Measurements from ENCODE around the gene ZNF462. TPM values are rescaled to one million over a fixed set of nuclear protein-coding genes. Genes with fewer than 3 reads are reported as not detected.
"Not testable (repeated sequence)": the region's sequence is repeated elsewhere in the genome, so short reads cannot be mapped to it uniquely, and the experiment has no call there.

The ZNF462 gene
- total RNA-seq, 1 donor from 2014 or later = 0.16 TPM

DNA sequence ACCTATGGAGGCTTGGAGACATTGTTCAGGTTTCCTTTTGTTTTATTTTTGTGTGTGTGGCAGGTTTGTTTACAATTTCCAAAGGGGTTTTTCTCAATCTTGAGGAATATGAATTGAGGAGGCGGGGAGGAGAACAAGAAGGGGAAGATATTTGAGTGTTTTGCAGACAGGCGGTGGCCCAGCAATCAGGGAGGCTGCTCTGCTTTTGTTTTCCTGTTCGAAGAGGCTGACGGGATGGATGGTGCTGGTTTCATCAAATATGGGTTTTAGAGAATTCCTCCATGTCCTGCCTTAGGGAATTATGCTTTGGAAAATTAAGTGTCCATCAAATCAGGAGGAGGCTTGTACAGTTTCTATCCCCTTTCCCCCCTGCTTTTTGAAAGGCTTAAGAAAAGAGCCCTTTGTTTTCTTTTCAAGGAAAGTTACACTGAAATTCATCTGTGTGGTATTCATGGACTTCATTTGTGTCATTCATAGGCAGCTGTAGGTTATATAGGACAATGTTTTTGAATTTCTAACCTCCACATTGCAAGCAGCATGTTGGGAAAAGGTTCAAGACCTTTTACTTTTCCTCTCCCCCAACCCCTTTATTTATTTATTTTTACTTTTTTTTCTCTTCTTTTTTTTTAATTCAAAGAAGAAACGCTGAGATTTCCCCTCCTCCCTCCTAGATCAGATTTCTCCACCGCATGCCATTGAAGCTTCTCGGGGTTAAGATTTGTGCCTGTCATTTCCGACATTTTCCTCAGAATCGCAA lies 107.4 kb downstream of the ZNF462 start:
- Mint-ChIP-seq H3K4me1 (ENCODE audit: low read depth) (no peaks in the 10 kb centered on the region), H3K9me3 (no peaks in the 10 kb centered on the region), H3K36me3 (ENCODE audit: low read depth) (no peaks in the 10 kb centered on the region), H3K27me3 (ENCODE audit: insufficient read depth) (no peaks in the 10 kb centered on the region), H3K27ac (no peak overlapping the region), H3K4me3 (no peak overlapping the region)
- intact Hi-C loops (cut with micrococcal nuclease) = no loop called here
- no peak for DNase-seq (ENCODE audit: low spot score)

DNA sequence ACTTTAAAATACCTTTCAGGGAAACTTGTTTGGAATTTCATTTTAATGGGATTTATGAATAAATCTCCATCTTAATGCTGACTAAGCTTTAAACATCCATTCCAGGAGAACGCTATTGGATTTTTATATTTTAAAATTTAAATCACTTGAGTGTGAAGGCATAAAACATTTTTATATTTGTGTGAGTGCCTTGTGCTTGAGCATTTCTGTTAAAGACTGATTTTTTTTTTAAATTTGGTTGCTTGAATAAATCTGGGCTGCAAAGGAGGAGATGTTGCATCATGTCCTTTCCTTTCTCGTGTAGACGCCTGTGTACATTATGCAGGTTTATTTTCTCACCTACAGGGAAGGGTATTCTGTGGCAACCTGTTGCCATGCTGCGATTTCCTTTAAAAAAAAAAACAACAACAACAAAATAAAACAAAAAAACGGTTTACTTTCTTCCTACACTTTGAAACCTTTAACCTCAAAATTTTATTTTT lies 108.1 kb downstream of the ZNF462 start:
- Mint-ChIP-seq H3K9me3 (no peaks in the 10 kb centered on the region), H3K27me3 (ENCODE audit: insufficient read depth) (no peaks in the 10 kb centered on the region), H3K4me3 (no peak overlapping the region), H3K4me1 (ENCODE audit: low read depth) (no peaks in the 10 kb centered on the region), H3K36me3 (ENCODE audit: low read depth) (no peaks in the 10 kb centered on the region), H3K27ac (no peak overlapping the region)
- intact Hi-C loops (cut with micrococcal nuclease) = no loop called here
- DNase-seq (ENCODE audit: low spot score) = no peak

DNA sequence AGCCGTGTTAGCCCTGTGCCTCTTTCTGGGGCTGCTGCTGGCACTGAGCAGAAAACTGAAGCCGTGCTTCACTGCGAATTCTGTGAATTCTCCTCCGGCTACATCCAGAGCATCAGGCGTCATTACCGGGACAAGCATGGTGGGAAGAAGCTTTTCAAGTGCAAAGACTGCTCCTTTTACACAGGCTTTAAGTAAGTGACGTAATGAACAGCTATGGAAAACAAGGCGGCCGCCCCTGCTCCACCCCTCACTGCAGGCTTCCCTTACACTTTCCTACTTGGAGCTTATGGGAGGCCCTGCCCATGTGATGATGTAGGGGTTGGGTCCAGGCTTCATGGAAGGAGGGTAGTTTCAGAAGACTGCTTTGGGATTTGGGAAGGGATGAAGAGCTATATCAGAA lies 109.1 kb downstream of the ZNF462 start:
- no peaks in the 10 kb centered on the region for H3K4me1 Mint-ChIP-seq (ENCODE audit: low read depth)
- no peaks in the 10 kb centered on the region for H3K9me3 Mint-ChIP-seq
- intact Hi-C loops (cut with micrococcal nuclease) = no loop called here
- H3K36me3 Mint-ChIP-seq (ENCODE audit: low read depth) = no peaks in the 10 kb centered on the region
- DNase-seq (ENCODE audit: low spot score) = no peak
- H3K27me3 Mint-ChIP-seq (ENCODE audit: insufficient read depth) = no peaks in the 10 kb centered on the region
- no peak overlapping the region for H3K4me3 Mint-ChIP-seq
- no peak overlapping the region for H3K27ac Mint-ChIP-seq

DNA sequence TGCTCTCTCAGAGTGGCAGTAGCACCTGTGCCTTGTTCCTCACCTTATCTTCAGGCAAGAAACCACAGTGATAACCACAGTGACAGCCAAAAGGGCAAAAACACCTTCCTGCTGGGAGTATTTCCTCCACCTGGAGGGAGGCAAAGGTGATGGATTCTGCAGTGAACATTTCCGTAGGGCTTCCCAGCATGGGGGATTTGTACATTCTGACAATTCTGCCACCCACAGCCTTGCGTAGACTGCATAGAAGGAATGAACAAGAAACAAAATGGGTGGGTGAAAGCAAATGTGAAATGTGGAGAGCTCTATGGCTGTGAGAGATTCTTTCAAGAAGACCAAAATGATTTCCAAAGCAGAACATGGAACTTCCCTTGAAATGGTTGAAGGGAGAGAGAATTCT lies 111.4 kb downstream of the ZNF462 start:
- Mint-ChIP-seq H3K36me3 (ENCODE audit: low read depth) (no peaks in the 10 kb centered on the region), H3K27ac (no peak overlapping the region), H3K27me3 (ENCODE audit: insufficient read depth) (no peaks in the 10 kb centered on the region), H3K9me3 (no peaks in the 10 kb centered on the region), H3K4me3 (no peak overlapping the region), H3K4me1 (ENCODE audit: low read depth) (no peaks in the 10 kb centered on the region)
- intact Hi-C loops (cut with micrococcal nuclease) = no loop called here
- no peak for DNase-seq (ENCODE audit: low spot score)

DNA sequence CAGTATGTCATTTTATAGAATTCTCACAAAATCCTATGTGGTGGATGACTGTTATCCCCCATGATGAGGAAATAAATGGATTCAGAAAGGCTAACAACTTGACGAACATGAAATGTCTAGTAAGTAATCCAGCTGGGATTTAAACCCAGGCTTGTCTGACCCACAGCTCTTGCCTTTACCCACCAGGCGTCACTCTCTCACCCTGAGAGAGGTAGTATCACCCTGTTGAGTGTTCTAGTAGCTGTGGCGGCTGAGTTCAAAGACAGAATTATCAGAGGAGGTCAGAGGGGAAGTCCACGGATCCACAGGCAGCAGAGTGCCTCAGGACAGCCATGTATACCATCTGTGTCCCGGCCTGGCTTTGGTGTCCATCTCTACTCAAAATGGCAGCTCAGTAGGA lies 113.8 kb downstream of the ZNF462 start:
- intact Hi-C loops (cut with micrococcal nuclease) = no loop called here
- no peak for DNase-seq (ENCODE audit: low spot score)
- Mint-ChIP-seq H3K36me3 (ENCODE audit: low read depth) (no peaks in the 10 kb centered on the region), H3K27ac (no peak overlapping the region), H3K4me3 (no peak overlapping the region), H3K9me3 (no peaks in the 10 kb centered on the region), H3K27me3 (ENCODE audit: insufficient read depth) (no peaks in the 10 kb centered on the region), H3K4me1 (ENCODE audit: low read depth) (no peaks in the 10 kb centered on the region)

DNA sequence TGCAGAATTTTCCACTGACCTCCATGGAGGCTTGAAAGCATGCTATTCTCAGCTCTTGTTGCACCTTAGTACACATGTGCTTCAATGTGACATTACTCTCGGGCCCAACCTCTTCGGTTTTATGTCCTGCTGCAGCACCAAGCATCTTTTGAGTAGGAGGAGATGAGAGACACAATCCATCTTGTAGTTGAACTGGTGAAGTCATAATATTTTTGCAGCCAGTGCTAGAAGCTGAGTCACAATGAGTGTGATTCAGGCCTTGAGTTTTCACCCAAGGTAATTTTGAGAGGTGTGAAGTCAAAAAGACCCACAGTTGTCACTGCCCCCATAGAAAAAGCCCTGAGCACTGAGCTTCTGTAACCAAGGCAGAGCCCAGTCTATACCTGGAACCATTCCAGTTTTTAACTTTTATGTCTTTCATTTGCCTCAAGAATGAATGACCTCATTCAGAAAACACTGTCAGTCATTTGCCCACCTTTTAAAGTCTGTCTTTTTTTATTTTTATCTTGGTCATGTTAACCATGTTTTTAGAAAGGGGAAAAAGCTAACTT lies 117.7 kb downstream of the ZNF462 start:
- H3K27ac Mint-ChIP-seq = no peak overlapping the region
- no peaks in the 10 kb centered on the region for H3K4me1 Mint-ChIP-seq (ENCODE audit: low read depth)
- H3K4me3 Mint-ChIP-seq = no peak overlapping the region
- H3K36me3 Mint-ChIP-seq (ENCODE audit: low read depth) = no peaks in the 10 kb centered on the region
- H3K9me3 Mint-ChIP-seq = no peaks in the 10 kb centered on the region
- H3K27me3 Mint-ChIP-seq (ENCODE audit: insufficient read depth) = no peaks in the 10 kb centered on the region
- DNase-seq (ENCODE audit: low spot score) = no peak
- intact Hi-C loops (cut with micrococcal nuclease) = no loop called here

DNA sequence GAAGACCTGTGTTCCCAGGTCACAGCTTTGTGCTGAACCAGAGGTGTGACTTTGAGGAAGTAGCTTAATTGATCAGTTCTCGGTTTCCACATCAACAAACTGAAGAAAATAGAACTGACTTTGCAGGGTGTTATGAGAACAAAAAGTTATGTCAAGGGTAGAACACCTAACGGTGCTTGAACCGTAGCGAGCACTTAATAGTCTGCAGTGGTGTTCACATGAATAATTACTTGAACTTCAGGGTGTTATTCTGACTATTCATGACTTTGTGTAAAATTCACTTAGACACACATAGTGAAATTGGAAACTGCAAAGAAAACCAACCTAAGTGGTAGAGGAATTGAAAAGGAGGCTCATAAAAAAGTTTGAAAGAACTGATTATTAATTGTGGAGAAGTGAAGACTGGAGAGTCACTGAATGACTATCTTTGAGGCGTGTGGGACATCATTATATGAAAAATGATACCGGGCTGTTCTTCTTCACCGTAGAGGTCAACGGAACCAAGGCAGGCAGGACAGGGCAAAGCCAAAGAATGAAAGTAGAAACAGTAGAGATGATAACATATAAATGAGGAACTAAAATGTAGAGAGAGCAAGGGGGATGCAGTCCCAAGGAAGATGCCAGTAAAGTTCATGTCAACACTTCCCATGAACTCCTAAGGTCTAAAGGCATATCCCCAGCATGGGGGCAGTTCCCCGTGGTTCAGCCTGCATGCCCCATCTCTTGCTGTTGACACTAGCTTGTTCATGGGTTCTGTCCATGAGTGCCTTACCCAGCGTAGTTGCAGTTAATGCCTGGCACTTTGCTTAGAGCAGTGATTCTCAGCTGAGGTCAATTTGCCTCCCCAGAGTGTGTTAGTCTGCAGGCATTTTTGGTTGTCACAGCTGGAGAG lies 118.7 kb downstream of the ZNF462 start:
- Mint-ChIP-seq H3K27ac (no peak overlapping the region), H3K4me3 (no peak overlapping the region), H3K9me3 (no peaks in the 10 kb centered on the region), H3K27me3 (ENCODE audit: insufficient read depth) (no peaks in the 10 kb centered on the region), H3K36me3 (ENCODE audit: low read depth) (no peaks in the 10 kb centered on the region), H3K4me1 (ENCODE audit: low read depth) (no peaks in the 10 kb centered on the region)
- DNase-seq (ENCODE audit: low spot score) = no peak
- intact Hi-C loops (cut with micrococcal nuclease) = no loop called here

DNA sequence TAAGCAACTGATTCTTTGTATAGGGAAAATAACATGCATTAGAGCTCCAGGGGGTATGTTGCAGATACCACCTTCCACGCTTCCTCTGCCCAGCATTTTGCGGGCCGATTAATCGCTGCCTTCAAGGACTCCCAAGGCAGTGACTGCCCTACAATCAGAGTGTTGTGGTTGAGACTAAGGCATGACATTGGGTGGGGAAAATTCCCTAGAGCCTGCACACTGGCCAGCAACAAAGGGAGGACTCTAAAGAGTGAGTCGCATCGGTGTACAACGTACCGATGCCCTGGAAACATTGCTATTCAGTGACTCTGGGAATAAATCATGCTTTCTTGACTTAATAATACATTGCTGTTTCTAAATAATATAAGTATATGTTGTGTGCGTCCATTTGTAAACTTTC lies 119.7 kb downstream of the ZNF462 start:
- H3K27me3 Mint-ChIP-seq (ENCODE audit: insufficient read depth) = no peaks in the 10 kb centered on the region
- no peak overlapping the region for H3K27ac Mint-ChIP-seq
- no peaks in the 10 kb centered on the region for H3K4me1 Mint-ChIP-seq (ENCODE audit: low read depth)
- no peak overlapping the region for H3K4me3 Mint-ChIP-seq
- intact Hi-C loops (cut with micrococcal nuclease) = no loop called here
- H3K9me3 Mint-ChIP-seq = no peaks in the 10 kb centered on the region
- no peak for DNase-seq (ENCODE audit: low spot score)
- H3K36me3 Mint-ChIP-seq (ENCODE audit: low read depth) = no peaks in the 10 kb centered on the region

DNA sequence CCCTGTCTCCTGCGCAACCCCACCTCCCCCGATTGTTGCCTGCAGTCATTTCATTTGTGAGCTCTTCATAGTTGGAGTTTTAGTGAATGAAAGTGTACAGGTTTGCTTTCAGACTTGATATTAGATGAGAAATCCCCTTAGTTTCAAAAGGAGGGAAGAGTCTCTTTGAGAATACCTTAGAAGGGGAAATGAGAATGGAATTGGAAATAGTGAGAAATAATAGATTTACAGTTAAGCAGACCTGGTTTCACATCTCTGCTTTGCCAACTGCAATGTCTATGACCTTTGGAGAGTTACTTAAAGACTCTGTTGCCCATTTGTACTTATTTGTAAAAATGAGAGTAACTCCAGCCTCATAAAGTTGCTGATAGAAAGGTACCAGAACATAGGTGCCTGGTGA lies 120.4 kb downstream of the ZNF462 start:
- Mint-ChIP-seq H3K4me3 (no peak overlapping the region), H3K27me3 (ENCODE audit: insufficient read depth) (no peaks in the 10 kb centered on the region), H3K9me3 (no peaks in the 10 kb centered on the region), H3K36me3 (ENCODE audit: low read depth) (no peaks in the 10 kb centered on the region), H3K4me1 (ENCODE audit: low read depth) (no peaks in the 10 kb centered on the region), H3K27ac (no peak overlapping the region)
- intact Hi-C loops (cut with micrococcal nuclease) = no loop called here
- no peak for DNase-seq (ENCODE audit: low spot score)

DNA sequence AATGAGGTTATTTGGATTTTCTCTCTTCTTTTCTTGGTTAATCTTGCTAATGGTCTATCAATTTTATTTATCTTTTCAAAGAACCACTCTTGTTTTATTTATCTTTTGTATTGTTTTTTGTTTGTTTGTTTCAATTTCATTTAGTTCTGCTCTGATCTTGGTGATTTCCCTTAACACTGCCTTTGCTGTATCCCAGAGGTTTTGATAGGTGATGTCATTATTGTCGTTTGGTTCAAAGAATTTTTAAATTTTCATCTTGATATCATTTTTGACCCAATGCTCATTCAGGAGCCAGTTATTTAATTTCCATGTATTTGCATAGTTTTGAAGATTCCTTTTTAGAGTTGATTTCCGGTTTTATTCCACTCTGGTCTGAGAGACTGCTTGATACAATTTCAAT lies 126.9 kb downstream of the ZNF462 start:
- H3K27me3 Mint-ChIP-seq (ENCODE audit: insufficient read depth); H3K36me3 Mint-ChIP-seq (ENCODE audit: low read depth); H3K4me1 Mint-ChIP-seq (ENCODE audit: low read depth); DNase-seq (ENCODE audit: low spot score); intact Hi-C loops (cut with micrococcal nuclease); H3K4me3 Mint-ChIP-seq; H3K27ac Mint-ChIP-seq; H3K9me3 Mint-ChIP-seq: not testable (repeated sequence)

DNA sequence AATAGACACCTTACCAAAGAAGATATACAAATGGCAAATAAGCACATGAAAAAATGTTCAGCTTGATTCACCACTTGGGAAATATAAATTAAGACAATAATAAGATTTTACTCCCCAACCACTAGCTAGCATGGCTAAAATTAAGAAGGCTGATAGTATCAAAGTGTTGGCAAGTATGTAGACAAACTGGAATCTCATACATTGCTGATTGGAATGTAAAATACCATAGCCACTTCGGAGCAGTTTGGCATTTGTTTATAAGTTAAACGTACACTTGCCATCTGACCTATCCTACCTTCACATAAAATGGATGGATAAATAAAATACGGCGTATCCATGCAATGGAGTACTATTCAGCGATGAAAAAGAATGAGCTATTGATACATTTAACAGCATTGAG lies 129.2 kb downstream of the ZNF462 start:
- intact Hi-C loops (cut with micrococcal nuclease) = no loop called here
- H3K4me3 Mint-ChIP-seq = no peak overlapping the region
- H3K36me3 Mint-ChIP-seq (ENCODE audit: low read depth) = no peaks in the 10 kb centered on the region
- H3K9me3 Mint-ChIP-seq = peaks cover 5% of the 10 kb centered on the region
- no peak overlapping the region for H3K27ac Mint-ChIP-seq
- DNase-seq (ENCODE audit: low spot score) = no peak
- H3K4me1 Mint-ChIP-seq (ENCODE audit: low read depth) = no peaks in the 10 kb centered on the region
- H3K27me3 Mint-ChIP-seq (ENCODE audit: insufficient read depth) = no peaks in the 10 kb centered on the region

DNA sequence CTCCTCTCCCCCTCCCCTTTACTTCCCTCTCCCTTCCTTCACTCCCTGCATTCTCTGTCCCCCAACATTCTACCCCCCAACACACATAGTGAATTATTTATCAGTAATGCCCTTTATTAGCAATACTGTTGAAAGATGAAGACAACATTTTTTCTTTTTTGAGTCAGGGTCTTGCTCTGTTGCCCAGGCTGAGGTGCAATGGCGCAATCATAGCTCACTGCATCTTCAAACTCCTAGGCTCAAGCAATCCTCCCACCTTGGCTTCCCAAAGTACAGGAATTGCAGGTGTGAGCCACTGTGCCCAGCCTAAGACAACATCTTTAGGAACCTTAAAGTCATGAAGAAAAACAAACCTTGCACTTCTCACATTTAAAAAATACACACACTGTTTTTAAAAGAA lies 130.6 kb downstream of the ZNF462 start:
- Mint-ChIP-seq H3K36me3 (ENCODE audit: low read depth) (no peaks in the 10 kb centered on the region), H3K27me3 (ENCODE audit: insufficient read depth) (no peaks in the 10 kb centered on the region), H3K4me3 (no peak overlapping the region), H3K27ac (no peak overlapping the region), H3K9me3 (peaks cover 5% of the 10 kb centered on the region), H3K4me1 (ENCODE audit: low read depth) (no peaks in the 10 kb centered on the region)
- DNase-seq (ENCODE audit: low spot score) = no peak
- intact Hi-C loops (cut with micrococcal nuclease) = no loop called here

DNA sequence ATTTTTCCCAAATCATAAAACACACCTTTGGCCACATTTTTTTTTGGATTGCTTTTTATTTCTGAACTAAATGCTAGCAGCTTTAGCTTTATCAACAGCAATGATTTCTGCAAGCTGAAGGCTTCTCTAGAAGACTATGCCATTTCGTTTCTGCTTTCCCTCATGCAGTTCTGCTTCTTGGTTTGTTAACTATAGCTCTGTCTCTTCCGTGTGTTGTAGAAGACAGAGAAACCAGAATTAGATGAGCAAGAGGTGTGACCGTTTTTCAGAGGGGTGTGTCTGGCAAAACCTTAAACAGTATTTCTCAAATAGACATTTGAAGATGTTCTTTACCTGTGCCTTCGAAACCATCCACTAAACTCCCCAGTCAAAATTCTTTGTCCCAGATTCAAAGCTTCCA lies 131.5 kb downstream of the ZNF462 start:
- no peaks in the 10 kb centered on the region for H3K4me1 Mint-ChIP-seq (ENCODE audit: low read depth)
- no peaks in the 10 kb centered on the region for H3K36me3 Mint-ChIP-seq (ENCODE audit: low read depth)
- DNase-seq (ENCODE audit: low spot score) = no peak
- H3K9me3 Mint-ChIP-seq = peaks cover 5% of the 10 kb centered on the region
- H3K4me3 Mint-ChIP-seq = no peak overlapping the region
- intact Hi-C loops (cut with micrococcal nuclease) = no loop called here
- no peak overlapping the region for H3K27ac Mint-ChIP-seq
- no peaks in the 10 kb centered on the region for H3K27me3 Mint-ChIP-seq (ENCODE audit: insufficient read depth)

All from activated T-helper 1 cell treated with anti-CD3 and anti-CD28 coated beads, Interleukin-12 subunit alpha, Interleukin-12 subunit beta, Interleukin-2, Interleukin-4 antibody, amounts not matched to agents 30 ng/mL and 10 ng/mL and 1 ng/mL, durations not matched to agents 14 hours and 24 hours and 36 hours (primary cell).